Keratinocyte (primary cell): ENCODE data around the gene CBLN3. TPM values are rescaled to one million over a fixed set of nuclear protein-coding genes. Genes with fewer than 3 reads are reported as not detected.

Experiments used
- DNase-seq: peaks from one replicate; pipeline ENCODE4 v3.0.0-alpha.2; 2011; ENCODE audit warnings: low read depth, missing footprints, low spot score
- FAIRE-seq: peaks from 2 replicates; lab custom pipeline; 2011; peaks lifted over from hg19 to GRCh38; lab: Jason Lieb, UNC
- H2AFZ ChIP-seq: 2 replicates; pipeline ENCODE4 v1.6.0; 2012; ENCODE audit warnings: low read length, control low read depth, inconsistent platforms; ENCODE audit not compliant: control insufficient read depth
- H3K27ac ChIP-seq: 2 replicates; pipeline ENCODE4 v1.5.1; 2011; ENCODE audit warnings: low read length; ENCODE audit not compliant: control insufficient read depth, insufficient read depth
- H3K27me3 ChIP-seq: 3 replicates; pipeline ENCODE4 v1.6.0; 2011; ENCODE audit warnings: low read length; ENCODE audit not compliant: control insufficient read depth, insufficient read depth; ENCODE audit errors: extremely low read depth
- H3K36me3 ChIP-seq, 2 experiments: 2 replicates in 1 of 2; 3 replicates in 1 of 2; pipeline ENCODE4 v1.5.1; 2011; ENCODE audit warnings: low read length in 2 of 2, mild to moderate bottlenecking in 1 of 2; ENCODE audit not compliant: control insufficient read depth in 2 of 2, insufficient read depth in 2 of 2; ENCODE audit errors: extremely low read depth in 1 of 2
- H3K4me1 ChIP-seq: 3 replicates; pipeline ENCODE4 v1.5.1; 2011; ENCODE audit warnings: low read length; ENCODE audit not compliant: control insufficient read depth, insufficient read depth; ENCODE audit errors: extremely low read depth
- H3K4me2 ChIP-seq: 3 replicates; pipeline ENCODE4 v1.6.0; 2011; ENCODE audit warnings: low read depth, low read length; ENCODE audit not compliant: control insufficient read depth, insufficient read depth; ENCODE audit errors: extremely low read depth
- H3K4me3 ChIP-seq, 3 experiments: fragments of 200-600 bp in 1 of 3; sonication (generic) in 1 of 3; 2 replicates in 2 of 3; 3 replicates in 1 of 3; pipeline ENCODE4 v1.5.1; 2011 to 2016; ENCODE audit warnings: low read length in 3 of 3, mild to moderate bottlenecking in 3 of 3, control low read depth in 2 of 3, inconsistent platforms in 1 of 3, low read depth in 1 of 3, mixed read lengths in 1 of 3, mixed run types in 1 of 3, moderate library complexity in 1 of 3; ENCODE audit not compliant: control insufficient read depth in 2 of 3, insufficient read depth in 2 of 3; ENCODE audit errors: extremely low read depth in 1 of 3
- H3K79me2 ChIP-seq: 2 replicates; pipeline ENCODE4 v1.6.0; 2012; ENCODE audit warnings: low read length; ENCODE audit not compliant: control insufficient read depth, insufficient read depth
- H3K9ac ChIP-seq: 3 replicates; pipeline ENCODE4 v1.6.0; 2011; ENCODE audit warnings: low read length; ENCODE audit not compliant: control insufficient read depth, insufficient read depth; ENCODE audit errors: extremely low read depth
- H3K9me1 ChIP-seq: 3 replicates; pipeline ENCODE4 v1.6.0; 2011; ENCODE audit warnings: low read length; ENCODE audit not compliant: control insufficient read depth, insufficient read depth; ENCODE audit errors: extremely low read depth
- H3K9me3 ChIP-seq: 2 replicates; pipeline ENCODE4 v1.5.1; 2012; ENCODE audit warnings: low read depth, low read length; ENCODE audit not compliant: control insufficient read depth
- H4K20me1 ChIP-seq: 3 replicates; pipeline ENCODE4 v1.6.0; 2011; ENCODE audit warnings: low read length; ENCODE audit not compliant: control insufficient read depth, insufficient read depth; ENCODE audit errors: extremely low read depth
- EZH2 ChIP-seq: IDR thresholded peaks from one replicate; pipeline ENCODE4 v1.6.1; 2012; ENCODE audit warnings: inconsistent platforms, mild to moderate bottlenecking, low read length, moderate library complexity
- dilution Hi-C: fragments of 300-500 bp; cut with MboI; formaldehyde crosslinking; loops from one replicate; pipeline ENCODE4 v1.7.0; 2020; ENCODE audit warnings: low sequenced_read_pairs; ENCODE audit not compliant: extremely low pct_ligation_motif_present
- polyA plus RNA-seq, 5 experiments: library from polyadenylated mRNA; depleted of rRNA in 3 of 5; stranded (reverse) in 3 of 5; stranded (forward) in 1 of 5; unstranded in 1 of 5; fragments of >200 nt; gene quantifications; 1 replicate in 1 of 5; 2 replicates in 3 of 5; 3 replicates in 1 of 5; pipeline versions ENCODE4 v1.2.1 to v1.2.3, GENCODE V29; 2011 to 2012; ENCODE audit warnings: missing spikeins in 2 of 5, low read depth in 1 of 5, low replicate concordance in 1 of 5
- TF ChIP-seq, protein P1 (sequence below), 3 experiments: IDR thresholded peaks in 1 of 3; conservative IDR thresholded peaks in 1 of 3; optimal IDR thresholded peaks in 1 of 3; 2 replicates in 2 of 3; 3 replicates in 1 of 3; pipeline versions ENCODE3 to v1.5.1; 2011; ENCODE audit warnings: low read length in 3 of 3, mild to moderate bottlenecking in 3 of 3, moderate library complexity in 2 of 3, control low read depth in 1 of 3, inconsistent platforms in 1 of 3; ENCODE audit not compliant: insufficient read depth in 2 of 3; ENCODE audit errors: extremely low read depth in 1 of 3

The CBLN3 gene
- polyA plus RNA-seq, 1 donor (not counting 4 experiments of a cell fraction or from before 2014, with no cell fraction given): 1.6 TPM

DNA sequence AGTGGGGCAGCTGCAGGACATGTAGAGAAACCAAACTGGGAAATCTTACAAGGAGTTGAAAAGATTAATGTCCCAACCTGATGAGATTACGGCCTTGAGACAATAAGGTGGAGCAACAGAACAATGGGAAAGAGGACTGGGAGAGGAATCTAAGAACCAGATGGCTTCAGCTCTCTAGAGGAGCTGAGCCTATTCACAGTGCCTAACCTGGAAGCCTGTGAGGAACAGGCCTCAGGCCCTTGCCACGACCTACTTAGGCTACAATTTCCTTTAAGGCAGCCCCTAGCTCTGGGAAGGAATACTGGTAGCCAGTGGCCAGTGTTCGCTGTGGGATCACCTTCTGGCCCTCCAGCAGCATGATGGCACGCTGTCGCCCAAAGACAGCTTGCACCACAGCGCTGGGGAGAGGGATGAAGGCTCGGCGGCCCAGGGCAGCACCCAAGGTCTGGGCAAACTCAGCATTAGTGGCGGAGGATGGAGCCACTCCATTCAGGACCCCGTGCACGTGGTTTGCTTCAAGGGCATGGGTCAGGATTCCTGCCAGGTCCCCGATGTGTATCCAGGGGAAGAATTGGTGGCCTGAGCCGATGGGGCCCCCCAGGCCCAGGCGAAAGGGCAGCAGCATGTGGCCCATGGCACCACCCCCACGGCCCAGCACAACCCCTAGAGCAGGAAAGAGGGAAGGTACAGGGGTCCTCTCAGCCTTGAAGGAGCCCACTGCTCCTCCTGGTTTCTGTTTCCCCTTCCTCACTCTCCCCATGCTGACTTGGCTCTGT, 10.6 kb upstream of the CBLN3 start:
- H3K4me2 ChIP-seq: no peak overlapping the region
- no peaks in the 10 kb centered on the region for H3K27me3 ChIP-seq
- no peaks in the 10 kb centered on the region for H3K9me1 ChIP-seq
- no peak overlapping the region for H3K9ac ChIP-seq
- dilution Hi-C loops: no loop called here
- no peak overlapping the region for H3K27ac ChIP-seq
- peaks cover 12% of the 10 kb centered on the region for H3K4me1 ChIP-seq
- TF ChIP-seq, protein P1, sequence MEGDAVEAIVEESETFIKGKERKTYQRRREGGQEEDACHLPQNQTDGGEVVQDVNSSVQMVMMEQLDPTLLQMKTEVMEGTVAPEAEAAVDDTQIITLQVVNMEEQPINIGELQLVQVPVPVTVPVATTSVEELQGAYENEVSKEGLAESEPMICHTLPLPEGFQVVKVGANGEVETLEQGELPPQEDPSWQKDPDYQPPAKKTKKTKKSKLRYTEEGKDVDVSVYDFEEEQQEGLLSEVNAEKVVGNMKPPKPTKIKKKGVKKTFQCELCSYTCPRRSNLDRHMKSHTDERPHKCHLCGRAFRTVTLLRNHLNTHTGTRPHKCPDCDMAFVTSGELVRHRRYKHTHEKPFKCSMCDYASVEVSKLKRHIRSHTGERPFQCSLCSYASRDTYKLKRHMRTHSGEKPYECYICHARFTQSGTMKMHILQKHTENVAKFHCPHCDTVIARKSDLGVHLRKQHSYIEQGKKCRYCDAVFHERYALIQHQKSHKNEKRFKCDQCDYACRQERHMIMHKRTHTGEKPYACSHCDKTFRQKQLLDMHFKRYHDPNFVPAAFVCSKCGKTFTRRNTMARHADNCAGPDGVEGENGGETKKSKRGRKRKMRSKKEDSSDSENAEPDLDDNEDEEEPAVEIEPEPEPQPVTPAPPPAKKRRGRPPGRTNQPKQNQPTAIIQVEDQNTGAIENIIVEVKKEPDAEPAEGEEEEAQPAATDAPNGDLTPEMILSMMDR (optimal IDR thresholded peaks at IDR 0.05 in 1 of 3, IDR thresholded peaks at IDR 0.05 in 1 of 3, conservative IDR thresholded peaks at IDR 0.05 in 1 of 3; ENCODE audit: extremely low read depth in 1 of 3, insufficient read depth in 2 of 3, low read length in 3 of 3): no peak
- no peak for TF ChIP-seq EZH2
- H3K4me3 ChIP-seq: no peak overlapping the region
- FAIRE-seq (no peak), DNase-seq (no peak)
- no peaks in the 10 kb centered on the region for H3K9me3 ChIP-seq
- no peak overlapping the region for H2AFZ ChIP-seq
- H3K36me3 ChIP-seq: peaks cover 38 to 59% of the 10 kb centered on the region in 2 experiments
- peaks cover 21% of the 10 kb centered on the region for H3K79me2 ChIP-seq
- no peaks in the 10 kb centered on the region for H4K20me1 ChIP-seq

DNA sequence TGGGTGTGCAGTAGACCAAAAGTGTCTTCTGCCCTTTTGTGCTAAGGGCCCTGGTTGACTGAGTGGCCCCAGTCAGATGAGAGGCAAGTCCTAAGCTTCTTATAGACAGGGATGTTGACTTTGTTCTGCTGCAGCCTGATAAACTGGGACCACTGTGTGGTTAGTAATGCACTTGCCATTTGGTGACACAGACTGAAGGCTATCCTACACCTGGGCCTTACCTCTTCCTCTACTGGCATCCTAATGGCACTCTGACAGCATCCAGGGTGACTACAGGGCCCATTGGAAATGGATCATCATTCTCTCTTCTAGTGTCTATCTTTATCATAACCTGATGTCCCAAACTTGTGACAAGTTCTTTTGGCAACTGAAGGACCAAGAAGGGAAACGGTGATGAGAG, 9.8 kb upstream of the CBLN3 start:
- dilution Hi-C loops: no loop called here
- H3K79me2 ChIP-seq: peaks cover 21% of the 10 kb centered on the region
- no peak overlapping the region for H3K4me3 ChIP-seq
- H3K4me2 ChIP-seq: no peak overlapping the region
- no peaks in the 10 kb centered on the region for H3K9me3 ChIP-seq
- no peak overlapping the region for H2AFZ ChIP-seq
- H3K36me3 ChIP-seq: peaks cover 41 to 59% of the 10 kb centered on the region in 2 experiments
- TF ChIP-seq, protein P1 (optimal IDR thresholded peaks at IDR 0.05 in 1 of 3, IDR thresholded peaks at IDR 0.05 in 1 of 3, conservative IDR thresholded peaks at IDR 0.05 in 1 of 3; ENCODE audit: extremely low read depth in 1 of 3, insufficient read depth in 2 of 3, low read length in 3 of 3): no peak
- no peak for TF ChIP-seq EZH2
- DNase-seq (no peak), FAIRE-seq (no peak)
- no peak overlapping the region for H3K9ac ChIP-seq
- peaks cover 12% of the 10 kb centered on the region for H3K4me1 ChIP-seq
- H3K27me3 ChIP-seq: no peaks in the 10 kb centered on the region
- H3K9me1 ChIP-seq: no peaks in the 10 kb centered on the region
- no peaks in the 10 kb centered on the region for H4K20me1 ChIP-seq
- no peak overlapping the region for H3K27ac ChIP-seq
